HEK293 (cell line): Measurements from ENCODE around the gene ARIH2.

Experiments
- CTCF ChIA-PET: fragments of 350-600 bp; formaldehyde crosslinking; extraction: SDS; loops from one replicate; lab custom pipeline; 2021; ENCODE audit warnings: antibody characterized with exemption; lab: Yijun Ruan, JAX
- POLR2A ChIA-PET: fragments of 300-600 bp; formaldehyde crosslinking; extraction: SDS; loops from one replicate; lab custom pipeline; 2020; ENCODE audit warnings: antibody characterized with exemption, inconsistent platforms; lab: Yijun Ruan, JAX
- H3K27ac ChIP-seq: fragments of 200-500 bp; sonication (Bioruptor generic); 2 replicates; pipeline ENCODE4 v1.5.1; 2014; ENCODE audit warnings: low read depth, low read length, control low read depth, inconsistent platforms; ENCODE audit errors: extremely low read depth
- H3K36me3 ChIP-seq, 2 experiments: fragments of 200-500 bp in 1 of 2; sonication (Bioruptor generic) in 1 of 2; 1 replicate in 1 of 2; 2 replicates in 1 of 2; pipeline ENCODE4 v1.5.1; 2014 to 2017; ENCODE audit warnings: inconsistent platforms in 2 of 2, low read length in 2 of 2; ENCODE audit not compliant: control insufficient read depth in 2 of 2, insufficient read depth in 1 of 2
- H3K4me1 ChIP-seq: fragments of 200-500 bp; sonication (Bioruptor generic); 2 replicates; pipeline ENCODE4 v1.5.1; 2014; ENCODE audit warnings: mild to moderate bottlenecking, low read length, inconsistent platforms; ENCODE audit not compliant: control insufficient read depth, insufficient read depth
- H3K4me3 ChIP-seq: 2 replicates; pipeline ENCODE4 v1.5.1; 2011; ENCODE audit warnings: low read depth, mild to moderate bottlenecking, control low read depth, low read length, moderate library complexity
- H3K9me3 ChIP-seq: fragments of 200-500 bp; sonication (Bioruptor generic); 2 replicates; pipeline ENCODE4 v1.5.1; 2014; ENCODE audit warnings: low read depth, low read length, inconsistent platforms; ENCODE audit not compliant: control insufficient read depth, insufficient read depth
- HOXA7 ChIP-seq: sonication (generic); formaldehyde crosslinking; IDR thresholded peaks from 2 replicates; pipeline ENCODE4 v1.8.1; 2022; ENCODE audit warnings: missing genetic modification reagents, borderline replicate concordance
- SP3 ChIP-seq: fragments of 450-650 bp; formaldehyde crosslinking; IDR thresholded peaks from 2 replicates; pipeline ENCODE4 v1.5.1; 2016; ENCODE audit warnings: missing biosample characterization, missing genetic modification characterization
- TCF7L2 ChIP-seq: IDR thresholded peaks from 2 replicates; pipeline ENCODE4 v1.6.1; 2011; ENCODE audit warnings: low read depth, mild to moderate bottlenecking, inconsistent platforms, low read length, moderate library complexity, borderline replicate concordance
- ZFP37 ChIP-seq: fragments of 450-650 bp; formaldehyde crosslinking; IDR thresholded peaks from 2 replicates; pipeline ENCODE4 v1.5.1; 2016; ENCODE audit warnings: missing biosample characterization, missing genetic modification characterization
- ZNF132 ChIP-seq: fragments of 450-650 bp; formaldehyde crosslinking; IDR thresholded peaks from 2 replicates; pipeline ENCODE4 v1.5.1; 2017; ENCODE audit warnings: missing biosample characterization, missing genetic modification characterization, borderline replicate concordance
- ZNF133 ChIP-seq: fragments of 450-650 bp; formaldehyde crosslinking; IDR thresholded peaks from 2 replicates; pipeline ENCODE4 v1.5.1; 2016; ENCODE audit warnings: missing biosample characterization, missing genetic modification characterization
- ZNF146 ChIP-seq: fragments of 450-650 bp; formaldehyde crosslinking; IDR thresholded peaks from 2 replicates; pipeline ENCODE4 v1.5.1; 2016; ENCODE audit warnings: missing biosample characterization, missing genetic modification characterization
- ZNF157 ChIP-seq: fragments of 450-650 bp; formaldehyde crosslinking; IDR thresholded peaks from 2 replicates; pipeline ENCODE4 v1.5.1; 2016; ENCODE audit warnings: missing biosample characterization, missing genetic modification characterization
- ZNF175 ChIP-seq: fragments of 450-650 bp; formaldehyde crosslinking; IDR thresholded peaks from 2 replicates; pipeline ENCODE4 v1.5.1; 2016; ENCODE audit warnings: missing biosample characterization, missing genetic modification characterization
- ZNF223 ChIP-seq: fragments of 450-650 bp; formaldehyde crosslinking; IDR thresholded peaks from 2 replicates; pipeline ENCODE4 v1.5.1; 2016; ENCODE audit warnings: missing biosample characterization, missing genetic modification characterization
- ZNF558 ChIP-seq: fragments of 450-650 bp; formaldehyde crosslinking; IDR thresholded peaks from 2 replicates; pipeline ENCODE4 v1.5.1; 2016; ENCODE audit warnings: missing biosample characterization, missing genetic modification characterization
- ZNF621 ChIP-seq: fragments of 450-650 bp; formaldehyde crosslinking; IDR thresholded peaks from 2 replicates; pipeline ENCODE4 v1.5.1; 2017; ENCODE audit warnings: missing biosample characterization, missing genetic modification characterization
- ZNF623 ChIP-seq: fragments of 450-650 bp; formaldehyde crosslinking; IDR thresholded peaks from 2 replicates; pipeline ENCODE4 v1.5.1; 2016; ENCODE audit warnings: missing biosample characterization, missing genetic modification characterization
- TF ChIP-seq, protein P1 (sequence below): fragments of 450-650 bp; formaldehyde crosslinking; IDR thresholded peaks from 2 replicates; pipeline ENCODE4 v1.5.1; 2016; ENCODE audit warnings: missing biosample characterization, missing genetic modification characterization
- TF ChIP-seq, protein P2 (sequence below): fragments of 450-650 bp; formaldehyde crosslinking; IDR thresholded peaks from 2 replicates; pipeline ENCODE4 v1.5.1; 2017; ENCODE audit warnings: missing biosample characterization, mild to moderate bottlenecking, missing genetic modification characterization, moderate library complexity
- TF ChIP-seq, protein P3 (sequence below): fragments of 450-650 bp; formaldehyde crosslinking; IDR thresholded peaks from 2 replicates; pipeline ENCODE4 v1.5.1; 2017; ENCODE audit warnings: missing biosample characterization, missing genetic modification characterization
- TF ChIP-seq, protein P4 (sequence below): fragments of 450-650 bp; formaldehyde crosslinking; IDR thresholded peaks from 2 replicates; pipeline ENCODE4 v1.5.1; 2016; ENCODE audit warnings: missing biosample characterization, missing genetic modification characterization

ARIH2 gene

DNA sequence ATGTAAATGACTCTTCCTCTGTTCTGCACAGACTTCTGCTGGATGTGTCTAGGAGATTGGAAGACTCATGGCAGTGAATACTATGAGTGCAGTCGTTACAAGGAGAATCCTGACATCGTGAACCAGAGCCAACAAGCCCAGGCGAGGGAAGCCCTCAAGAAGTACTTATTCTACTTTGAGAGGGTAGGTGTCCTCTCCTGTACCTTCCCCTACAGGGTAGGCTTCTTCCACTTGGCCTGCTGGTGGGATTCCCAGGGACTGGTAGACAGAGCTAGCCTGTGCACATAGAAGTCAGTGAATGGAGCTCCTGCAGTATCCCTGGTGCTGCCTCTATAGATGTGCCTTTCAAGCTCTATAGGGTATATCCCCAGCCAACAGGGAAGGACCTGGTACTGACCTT is 60.8 kb downstream of the ARIH2 start:
- peaks cover 23 to 90% of the 10 kb centered on the region in 2 experiments for H3K36me3 ChIP-seq
- H3K27ac ChIP-seq: no peak overlapping the region
- no peak for TF ChIP-seq ZFP37
- H3K4me3 ChIP-seq: no peak overlapping the region
- POLR2A ChIA-PET: no interaction called here
- CTCF ChIA-PET: no interaction called here
- H3K9me3 ChIP-seq: no peaks in the 10 kb centered on the region
- H3K4me1 ChIP-seq: no peaks in the 10 kb centered on the region

DNA sequence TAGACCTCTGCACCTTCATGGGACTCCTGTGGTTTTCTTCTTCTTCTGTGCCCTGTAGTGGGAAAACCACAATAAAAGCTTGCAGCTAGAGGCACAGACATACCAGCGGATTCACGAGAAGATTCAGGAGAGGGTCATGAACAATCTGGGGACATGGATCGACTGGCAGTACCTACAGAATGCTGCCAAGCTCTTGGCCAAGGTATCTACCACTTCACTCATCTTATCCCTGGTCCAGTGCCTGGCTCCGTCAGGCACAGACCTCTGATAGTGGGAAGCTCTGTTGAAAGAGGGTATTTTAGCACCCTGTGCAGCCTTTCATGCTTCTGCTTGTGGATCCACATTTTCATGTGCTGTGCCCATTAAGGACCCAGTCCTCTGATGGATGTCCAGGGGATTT is 61.7 kb downstream of the ARIH2 start:
- H3K4me1 ChIP-seq: no peaks in the 10 kb centered on the region
- POLR2A ChIA-PET: no interaction called here
- CTCF ChIA-PET: no interaction called here
- H3K4me3 ChIP-seq: no peak overlapping the region
- no peaks in the 10 kb centered on the region for H3K9me3 ChIP-seq
- peaks cover 23 to 90% of the 10 kb centered on the region in 2 experiments for H3K36me3 ChIP-seq
- H3K27ac ChIP-seq: no peak overlapping the region
- no peak for TF ChIP-seq ZNF157 (tag by site-specific recombination)
- TF ChIP-seq ZNF175 (tag by site-specific recombination): no peak
- no peak for TF ChIP-seq SP3 (tag by site-specific recombination)

DNA sequence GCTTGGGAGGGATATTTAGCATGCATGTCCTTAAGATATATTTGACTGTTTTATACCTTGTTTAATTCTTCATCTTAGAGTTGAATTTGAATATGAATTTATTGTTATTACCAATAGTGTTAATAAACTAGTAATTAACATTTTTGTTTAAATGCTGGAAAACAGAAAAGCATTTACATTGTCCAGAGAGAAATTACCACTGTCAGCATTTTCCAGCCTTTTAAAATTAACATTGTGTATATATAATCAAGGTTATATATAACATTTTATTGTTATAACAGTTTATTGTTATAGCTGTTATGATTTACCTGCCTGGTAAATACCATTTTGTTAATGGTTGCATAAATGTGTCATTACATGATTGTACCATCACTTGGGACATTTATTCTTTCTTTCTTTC is 63.4 kb downstream of the ARIH2 start:
- no peak overlapping the region for H3K27ac ChIP-seq
- ChIA-PET CTCF (interaction anchor here (0.6 kb wide), 1 partner anchor 37 kb away, joined by 3 read pairs; no protein-coding TSS in a partner anchor), POLR2A (interaction anchor here (0.6 kb wide), 1 partner anchor 508 kb away, joined by 3 read pairs; no protein-coding TSS in a partner anchor)
- TF ChIP-seq TCF7L2: no peak
- no peaks in the 10 kb centered on the region for H3K9me3 ChIP-seq
- H3K4me1 ChIP-seq: no peaks in the 10 kb centered on the region
- peaks cover 16 to 90% of the 10 kb centered on the region in 2 experiments for H3K36me3 ChIP-seq
- H3K4me3 ChIP-seq: no peak overlapping the region

DNA sequence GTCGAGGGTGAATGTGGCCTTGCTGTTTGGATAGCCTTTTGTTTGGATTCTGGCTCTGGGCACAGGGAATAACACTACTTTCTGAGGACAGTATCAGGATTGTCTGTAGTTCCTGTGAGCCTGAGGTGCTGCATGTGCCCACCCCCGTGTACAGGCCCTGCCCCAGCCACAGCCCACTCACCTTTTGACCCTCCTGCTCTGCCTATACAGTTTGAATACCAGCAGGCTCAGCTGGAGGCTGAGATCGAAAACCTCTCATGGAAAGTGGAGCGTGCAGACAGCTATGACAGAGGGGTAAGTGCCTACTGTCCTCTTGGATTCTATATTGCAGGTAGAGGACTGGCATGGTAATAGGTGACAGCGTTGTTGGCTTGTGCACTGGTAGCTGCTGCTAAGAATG is 64.0 kb downstream of the ARIH2 start:
- ChIA-PET POLR2A (no interaction called here), CTCF (no interaction called here)
- Histone ChIP-seq H3K4me3 (no peak overlapping the region), H3K36me3 (peaks cover 11 to 84% of the 10 kb centered on the region in 2 experiments)
- TF ChIP-seq, protein P1, sequence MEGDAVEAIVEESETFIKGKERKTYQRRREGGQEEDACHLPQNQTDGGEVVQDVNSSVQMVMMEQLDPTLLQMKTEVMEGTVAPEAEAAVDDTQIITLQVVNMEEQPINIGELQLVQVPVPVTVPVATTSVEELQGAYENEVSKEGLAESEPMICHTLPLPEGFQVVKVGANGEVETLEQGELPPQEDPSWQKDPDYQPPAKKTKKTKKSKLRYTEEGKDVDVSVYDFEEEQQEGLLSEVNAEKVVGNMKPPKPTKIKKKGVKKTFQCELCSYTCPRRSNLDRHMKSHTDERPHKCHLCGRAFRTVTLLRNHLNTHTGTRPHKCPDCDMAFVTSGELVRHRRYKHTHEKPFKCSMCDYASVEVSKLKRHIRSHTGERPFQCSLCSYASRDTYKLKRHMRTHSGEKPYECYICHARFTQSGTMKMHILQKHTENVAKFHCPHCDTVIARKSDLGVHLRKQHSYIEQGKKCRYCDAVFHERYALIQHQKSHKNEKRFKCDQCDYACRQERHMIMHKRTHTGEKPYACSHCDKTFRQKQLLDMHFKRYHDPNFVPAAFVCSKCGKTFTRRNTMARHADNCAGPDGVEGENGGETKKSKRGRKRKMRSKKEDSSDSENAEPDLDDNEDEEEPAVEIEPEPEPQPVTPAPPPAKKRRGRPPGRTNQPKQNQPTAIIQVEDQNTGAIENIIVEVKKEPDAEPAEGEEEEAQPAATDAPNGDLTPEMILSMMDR: no peak
- TF ChIP-seq ZNF621 (tag by site-specific recombination): no peak
- TF ChIP-seq ZNF133 (tag by site-specific recombination): no peak
- TF ChIP-seq HOXA7: no peak
- TF ChIP-seq, protein P2, sequence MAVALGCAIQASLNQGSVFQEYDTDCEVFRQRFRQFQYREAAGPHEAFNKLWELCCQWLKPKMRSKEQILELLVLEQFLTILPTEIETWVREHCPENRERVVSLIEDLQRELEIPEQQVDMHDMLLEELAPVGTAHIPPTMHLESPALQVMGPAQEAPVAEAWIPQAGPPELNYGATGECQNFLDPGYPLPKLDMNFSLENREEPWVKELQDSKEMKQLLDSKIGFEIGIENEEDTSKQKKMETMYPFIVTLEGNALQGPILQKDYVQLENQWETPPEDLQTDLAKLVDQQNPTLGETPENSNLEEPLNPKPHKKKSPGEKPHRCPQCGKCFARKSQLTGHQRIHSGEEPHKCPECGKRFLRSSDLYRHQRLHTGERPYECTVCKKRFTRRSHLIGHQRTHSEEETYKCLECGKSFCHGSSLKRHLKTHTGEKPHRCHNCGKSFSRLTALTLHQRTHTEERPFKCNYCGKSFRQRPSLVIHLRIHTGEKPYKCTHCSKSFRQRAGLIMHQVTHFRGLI (tag by site-specific recombination): no peak
- TF ChIP-seq ZNF623 (tag by site-specific recombination): no peak
- no peak for TF ChIP-seq ZNF558
- no peak for TF ChIP-seq ZNF223 (tag by site-specific recombination)
- TF ChIP-seq, protein P3, sequence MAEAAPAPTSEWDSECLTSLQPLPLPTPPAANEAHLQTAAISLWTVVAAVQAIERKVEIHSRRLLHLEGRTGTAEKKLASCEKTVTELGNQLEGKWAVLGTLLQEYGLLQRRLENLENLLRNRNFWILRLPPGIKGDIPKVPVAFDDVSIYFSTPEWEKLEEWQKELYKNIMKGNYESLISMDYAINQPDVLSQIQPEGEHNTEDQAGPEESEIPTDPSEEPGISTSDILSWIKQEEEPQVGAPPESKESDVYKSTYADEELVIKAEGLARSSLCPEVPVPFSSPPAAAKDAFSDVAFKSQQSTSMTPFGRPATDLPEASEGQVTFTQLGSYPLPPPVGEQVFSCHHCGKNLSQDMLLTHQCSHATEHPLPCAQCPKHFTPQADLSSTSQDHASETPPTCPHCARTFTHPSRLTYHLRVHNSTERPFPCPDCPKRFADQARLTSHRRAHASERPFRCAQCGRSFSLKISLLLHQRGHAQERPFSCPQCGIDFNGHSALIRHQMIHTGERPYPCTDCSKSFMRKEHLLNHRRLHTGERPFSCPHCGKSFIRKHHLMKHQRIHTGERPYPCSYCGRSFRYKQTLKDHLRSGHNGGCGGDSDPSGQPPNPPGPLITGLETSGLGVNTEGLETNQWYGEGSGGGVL: no peak
- TF ChIP-seq ZNF132 (tag by site-specific recombination): no peak
- TF ChIP-seq, protein P4, sequence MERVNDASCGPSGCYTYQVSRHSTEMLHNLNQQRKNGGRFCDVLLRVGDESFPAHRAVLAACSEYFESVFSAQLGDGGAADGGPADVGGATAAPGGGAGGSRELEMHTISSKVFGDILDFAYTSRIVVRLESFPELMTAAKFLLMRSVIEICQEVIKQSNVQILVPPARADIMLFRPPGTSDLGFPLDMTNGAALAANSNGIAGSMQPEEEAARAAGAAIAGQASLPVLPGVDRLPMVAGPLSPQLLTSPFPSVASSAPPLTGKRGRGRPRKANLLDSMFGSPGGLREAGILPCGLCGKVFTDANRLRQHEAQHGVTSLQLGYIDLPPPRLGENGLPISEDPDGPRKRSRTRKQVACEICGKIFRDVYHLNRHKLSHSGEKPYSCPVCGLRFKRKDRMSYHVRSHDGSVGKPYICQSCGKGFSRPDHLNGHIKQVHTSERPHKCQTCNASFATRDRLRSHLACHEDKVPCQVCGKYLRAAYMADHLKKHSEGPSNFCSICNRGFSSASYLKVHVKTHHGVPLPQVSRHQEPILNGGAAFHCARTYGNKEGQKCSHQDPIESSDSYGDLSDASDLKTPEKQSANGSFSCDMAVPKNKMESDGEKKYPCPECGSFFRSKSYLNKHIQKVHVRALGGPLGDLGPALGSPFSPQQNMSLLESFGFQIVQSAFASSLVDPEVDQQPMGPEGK (tag by site-specific recombination): no peak
- TF ChIP-seq ZNF146 (tag by site-specific recombination): no peak
- TF ChIP-seq, all 188 proteins: peak for 0
- Histone ChIP-seq H3K27ac (no peak overlapping the region), H3K9me3 (no peaks in the 10 kb centered on the region), H3K4me1 (no peaks in the 10 kb centered on the region)
